Stimulated activated naive CD4-positive, alpha-beta T cell (primary cell): ENCODE data around the gene SOX6.

Source experiments
- DNase-seq, 6 experiments: peaks; one replicate each; lab custom pipeline; 2025; lab: John Stamatoyannopoulos, UW

Gene SOX6

GRCh38 chr11:15963266-15963665 is 393.1 kb downstream of the SOX6 start:
- DNase-seq: no peak

DNA sequence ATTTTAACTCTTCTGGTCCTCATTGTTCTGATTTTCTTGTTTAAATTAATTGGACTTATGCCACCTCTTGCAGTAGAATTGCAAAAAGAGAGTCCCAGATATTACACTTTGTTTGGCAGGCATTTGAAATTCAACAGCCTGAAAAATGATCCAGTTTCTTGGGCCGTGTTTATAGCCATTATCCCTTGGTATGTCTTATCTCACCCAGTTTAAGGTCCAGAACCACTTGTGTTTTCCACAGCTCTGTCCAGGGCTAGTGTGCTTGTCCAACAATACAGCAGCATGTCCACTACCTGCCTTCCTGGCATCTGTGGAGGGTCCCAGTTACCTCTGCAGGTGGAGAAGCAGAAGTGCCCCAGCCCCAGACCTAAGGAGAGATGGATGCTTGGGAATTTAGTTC is 397.4 kb downstream of the SOX6 start:
- DNase-seq: no peak

- no peak for DNase-seq
These were observed 399.1 kb downstream of the SOX6 start for GRCh38 chr11:15957234-15957633.

DNA sequence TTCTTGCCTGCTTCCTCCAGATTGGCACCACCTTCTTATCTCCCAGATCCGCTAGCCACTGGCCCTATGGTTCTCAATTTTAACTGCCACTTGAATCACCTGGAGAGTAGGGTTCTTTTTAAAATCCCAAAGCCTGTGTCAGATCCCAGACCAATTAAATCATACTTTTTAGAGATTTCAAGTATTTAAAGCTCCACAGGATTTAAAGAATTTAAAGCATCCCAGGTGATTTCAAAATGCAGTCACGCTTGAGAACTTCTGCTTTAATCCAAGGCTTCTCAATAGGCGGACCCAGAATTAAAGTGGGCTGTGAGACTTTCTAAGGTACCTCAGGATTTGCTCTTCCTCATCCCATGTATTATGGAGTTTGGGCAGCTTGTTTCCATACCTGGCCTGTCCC is 400.0 kb downstream of the SOX6 start:
- no peak for DNase-seq

- no peak for DNase-seq
These were observed 400.8 kb downstream of the SOX6 start for GRCh38 chr11:15955595-15955994.

- DNase-seq: no peak
These were observed 408.4 kb downstream of the SOX6 start for GRCh38 chr11:15947681-15948648.

DNA sequence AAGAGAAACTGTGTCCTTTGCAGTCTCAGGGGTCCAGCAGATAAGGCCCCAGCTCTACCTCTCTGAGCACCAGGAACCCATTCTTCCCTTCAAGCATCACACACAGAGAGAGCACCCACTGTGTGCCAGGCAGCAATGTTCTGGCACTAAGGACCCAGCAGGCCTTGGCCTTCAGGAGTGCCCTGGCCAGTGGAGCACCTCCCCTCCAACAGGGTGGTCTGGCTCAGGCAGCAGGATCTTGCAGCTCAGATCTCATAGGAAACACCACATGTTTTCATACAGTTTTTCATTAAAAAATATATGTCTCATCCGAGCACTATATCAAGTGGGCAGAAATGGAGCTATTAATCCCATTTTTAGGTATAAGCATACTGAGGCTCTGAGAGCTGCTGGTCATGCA is 410.6 kb downstream of the SOX6 start:
- DNase-seq: no peak

- DNase-seq: no peak
These were observed 411.9 kb downstream of the SOX6 start for GRCh38 chr11:15944460-15944859.

- DNase-seq: no peak
These were observed 412.7 kb downstream of the SOX6 start for GRCh38 chr11:15943418-15944197.

- no peak for DNase-seq
These were observed 413.4 kb downstream of the SOX6 start for GRCh38 chr11:15942936-15943335.

- DNase-seq: no peak
These were observed 414.2 kb downstream of the SOX6 start for GRCh38 chr11:15942126-15942525.

DNA sequence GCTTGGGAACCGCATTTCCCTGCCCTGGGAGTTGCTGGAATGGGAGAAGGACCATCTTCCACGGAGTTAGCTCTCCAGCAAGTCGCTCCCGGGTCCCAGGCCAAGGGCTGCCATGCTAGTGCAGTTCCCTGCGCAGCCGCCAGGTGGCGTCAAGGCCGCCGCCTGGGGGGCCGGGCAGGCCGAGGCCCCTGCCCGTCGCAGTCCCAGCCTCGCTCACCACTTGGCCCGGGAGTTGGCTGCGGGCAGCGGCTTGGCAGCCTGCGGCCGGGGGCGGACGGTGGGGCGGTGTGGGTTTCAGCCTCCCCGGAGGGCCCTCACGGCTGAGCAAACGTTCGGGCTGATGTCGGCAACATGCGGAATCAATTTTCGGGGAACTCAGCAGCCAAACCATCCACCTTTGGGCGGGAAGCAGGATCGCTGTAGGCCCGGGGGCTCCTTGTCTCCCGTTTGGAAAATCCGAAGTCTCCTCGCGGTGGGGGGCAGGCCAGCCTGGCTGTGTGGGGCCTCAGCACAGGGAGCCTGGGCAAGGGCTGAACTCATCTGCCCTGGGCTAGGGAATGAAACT is 415.1 kb downstream of the SOX6 start:
- no peak for DNase-seq

DNA sequence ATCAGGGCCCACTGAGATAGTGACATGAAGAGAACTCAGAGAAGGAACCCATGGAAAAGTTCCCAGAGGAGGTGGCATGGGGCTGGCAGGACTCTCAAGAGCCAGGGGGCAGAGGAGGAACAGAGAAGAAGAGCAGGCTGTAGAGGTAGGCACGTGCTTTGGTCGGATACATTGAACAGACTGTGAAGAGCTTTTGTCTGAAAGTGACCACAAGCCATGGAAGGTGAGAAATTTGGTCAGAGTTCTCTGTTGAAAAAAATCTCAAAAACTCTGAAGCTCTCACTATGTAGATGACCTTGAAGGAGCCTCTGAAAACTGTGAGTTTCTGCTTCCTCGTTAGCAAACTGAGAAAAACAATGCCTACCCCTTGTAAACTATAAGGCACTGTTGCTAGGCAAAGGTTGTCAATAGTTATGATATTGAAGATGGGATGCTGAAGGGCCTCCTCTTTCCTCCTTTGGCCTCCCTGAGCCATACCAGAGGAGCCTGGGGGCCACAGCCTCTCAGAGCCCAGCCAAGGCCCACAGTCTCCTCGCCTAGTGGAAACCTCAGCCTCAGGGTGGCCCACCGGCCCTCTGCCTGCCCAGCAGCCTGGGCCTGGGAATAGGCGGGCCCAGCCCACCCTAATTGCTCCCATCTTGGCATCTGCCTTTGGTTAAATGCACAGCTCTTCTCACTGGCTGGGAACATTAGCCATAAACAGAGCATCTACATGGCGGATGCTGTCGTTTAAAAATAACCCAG is 415.7 kb downstream of the SOX6 start:
- DNase-seq: no peak

DNA sequence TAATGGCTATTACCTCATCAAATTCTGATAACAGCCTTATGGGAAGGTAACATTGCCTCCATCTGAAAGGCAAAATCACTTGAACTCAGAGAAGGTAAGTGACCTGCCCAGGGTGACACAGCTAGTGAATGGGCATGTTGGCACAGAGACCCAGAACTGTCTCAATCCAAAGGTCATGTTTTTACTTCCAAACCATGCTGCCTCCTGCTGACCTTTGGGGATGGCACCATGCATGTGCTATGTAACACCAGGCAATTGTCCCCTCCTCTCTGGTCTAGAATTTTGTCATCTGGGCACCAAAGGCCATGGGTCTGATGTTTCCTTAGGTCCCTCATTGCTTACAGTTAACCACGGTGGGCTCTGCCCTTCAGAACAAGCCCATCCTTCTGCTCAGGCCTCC is 417.4 kb downstream of the SOX6 start:
- DNase-seq: no peak

DNA sequence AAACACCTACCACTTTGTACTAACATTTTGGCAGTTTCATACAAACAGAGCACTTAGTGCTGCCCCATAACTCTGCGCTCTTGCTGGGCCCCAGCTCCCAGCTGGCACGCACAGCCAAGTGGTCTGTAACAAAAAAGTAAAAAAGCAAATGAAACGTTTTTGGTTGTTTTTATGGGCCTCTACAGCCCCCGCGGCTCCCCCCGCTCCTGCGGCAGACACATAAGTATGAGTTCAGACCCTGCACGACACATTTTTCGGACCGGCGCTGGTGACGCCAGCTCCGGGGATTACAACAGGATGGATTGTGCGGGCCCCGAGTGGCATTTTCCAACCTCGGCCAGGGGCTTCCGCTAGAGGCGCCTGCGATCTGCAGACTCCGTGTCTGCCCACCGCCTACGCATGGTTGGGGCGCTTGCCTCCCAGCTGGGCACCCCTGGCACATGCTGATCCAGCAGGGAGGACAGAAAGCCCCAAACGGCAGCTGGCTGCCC is 418.2 kb downstream of the SOX6 start:
- DNase-seq: no peak

- DNase-seq: no peak
These were observed 418.7 kb downstream of the SOX6 start for GRCh38 chr11:15937601-15938120.

GRCh38 chr11:15936011-15936410 is 420.3 kb downstream of the SOX6 start:
- DNase-seq: no peak

DNA sequence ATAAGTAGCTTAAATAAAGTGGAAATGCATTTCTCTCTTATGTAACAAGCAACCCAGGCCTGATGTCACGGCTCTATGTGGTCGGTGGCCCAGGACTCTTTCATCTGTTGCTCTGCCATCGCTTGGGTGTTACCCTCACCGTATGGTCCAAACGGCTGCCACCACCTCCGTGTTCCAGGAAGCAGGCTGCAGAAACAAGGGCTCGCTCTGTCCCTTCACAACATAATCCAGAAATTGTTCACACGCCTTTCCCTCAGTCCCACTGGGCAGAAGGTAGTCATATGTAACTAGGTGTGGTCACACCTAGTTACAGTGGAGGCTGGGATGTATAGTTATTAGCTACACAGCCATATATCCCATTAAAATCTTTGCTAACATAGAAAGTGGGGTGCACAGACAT is 421.0 kb downstream of the SOX6 start:
- DNase-seq: no peak

- DNase-seq: no peak
These were observed 422.3 kb downstream of the SOX6 start for GRCh38 chr11:15933886-15934625.

DNA sequence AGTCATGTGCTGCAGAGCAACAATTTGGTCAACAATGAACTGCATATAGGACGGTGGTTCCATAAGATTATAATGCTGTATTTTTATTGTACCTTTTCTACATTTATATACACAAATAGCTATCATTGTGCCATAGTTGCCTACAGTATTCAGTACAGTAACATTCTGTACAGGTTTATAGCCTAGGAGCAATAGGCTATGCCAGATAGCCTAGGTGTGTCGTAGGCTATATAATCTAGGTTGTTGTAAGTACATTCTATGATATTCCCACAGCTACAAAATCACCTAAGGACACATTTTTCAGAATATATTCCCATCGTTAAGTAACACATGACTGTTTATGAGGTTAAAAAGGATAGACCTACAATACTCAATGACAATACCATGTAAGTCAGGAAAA is 423.9 kb downstream of the SOX6 start:
- DNase-seq: no peak

- no peak for DNase-seq
These were observed 424.8 kb downstream of the SOX6 start for GRCh38 chr11:15931497-15931896.
